Stimulated activated CD8-positive, alpha-beta memory T cell treated with anti-CD3 and anti-CD28 coated beads, Interleukin-15, amount 100 ng/mL, for 48 hours (primary cell): ENCODE data around the gene PPP2R2C.

Experiments used
- DNase-seq, 2 donors: peaks; one replicate each; pipeline ENCODE4 v3.0.0-alpha.2; 2020; ENCODE audit warnings: low read depth in 2 of 2

Gene PPP2R2C

DNA sequence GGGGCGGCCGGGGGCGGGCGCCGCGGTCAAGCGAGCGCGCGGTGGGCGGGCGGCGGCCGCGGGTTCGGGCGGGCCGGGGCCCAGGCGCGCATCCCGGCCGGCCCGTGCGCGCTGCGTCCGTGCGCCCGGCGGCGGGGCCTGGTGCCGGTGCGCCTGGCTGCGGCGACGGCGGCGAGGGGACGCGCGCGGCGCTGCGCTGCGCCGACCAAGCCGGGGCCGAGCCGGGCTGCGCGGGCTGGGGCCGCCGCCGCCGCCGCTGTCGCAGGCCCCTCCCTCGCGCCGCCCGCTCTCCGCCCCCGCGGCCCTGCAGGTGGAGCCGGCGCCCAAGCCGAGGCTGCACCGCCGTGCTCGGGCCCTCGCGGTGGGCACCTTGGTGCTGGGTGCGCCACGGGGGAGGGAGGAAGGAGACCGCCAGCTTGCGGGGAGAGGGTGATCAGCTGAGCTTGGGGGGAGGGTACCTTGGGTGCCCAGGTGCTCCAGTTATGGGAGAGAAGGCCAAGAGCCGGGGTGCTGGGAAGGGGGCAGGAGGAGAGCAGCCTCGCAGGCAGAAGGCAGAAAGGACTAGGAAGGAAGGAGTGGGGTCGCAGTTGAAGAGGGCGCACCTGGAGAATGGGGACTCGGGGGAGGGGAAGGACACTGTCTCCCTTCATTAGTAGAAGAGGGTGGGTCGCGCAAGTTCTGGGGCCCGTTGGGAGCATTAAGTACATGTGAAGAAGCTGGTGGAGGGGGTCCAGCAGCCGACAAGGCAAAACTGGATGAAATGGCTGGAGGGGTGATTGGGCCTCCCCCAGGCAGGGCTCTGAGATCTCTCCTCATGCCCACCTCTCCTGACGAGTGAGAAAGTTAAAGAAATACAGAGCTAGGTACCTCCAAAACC, at the start of gene PPP2R2C:
Gene PPP2R2C (minus strand): TSS at position 228 of the 877 bp plus-strand sequence. CDS start 385 bp downstream, outside the sequence.
- DNase-seq, result no peak

DNA sequence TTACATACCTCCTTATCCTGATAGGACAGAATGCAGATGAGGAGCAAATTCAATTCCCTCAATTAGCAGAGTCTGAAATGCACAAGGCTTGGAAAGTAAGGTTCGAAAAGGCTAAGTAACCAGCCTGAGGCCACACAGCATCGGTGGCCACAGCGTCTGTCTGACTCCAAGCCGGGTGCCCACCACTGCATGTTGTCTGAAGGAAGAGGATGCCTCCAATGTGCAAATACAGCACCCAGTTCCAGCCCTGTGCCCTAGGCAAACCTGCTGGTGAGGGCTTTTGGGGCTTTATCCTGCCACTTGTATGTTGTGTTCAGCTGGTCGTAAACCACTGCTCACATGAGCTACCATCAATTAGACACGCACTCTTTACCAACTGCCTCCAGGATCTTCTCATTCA, 48.6 kb upstream of the PPP2R2C start:
- DNase-seq, result no peak

GRCh38 chr4:6520051-6520636, 47.7 kb upstream of the PPP2R2C start:
- no peak for DNase-seq

GRCh38 chr4:6517171-6517570, 44.8 kb upstream of the PPP2R2C start:
- no peak for DNase-seq

GRCh38 chr4:6516762-6517161, 44.3 kb upstream of the PPP2R2C start:
- DNase-seq, result no peak

DNA sequence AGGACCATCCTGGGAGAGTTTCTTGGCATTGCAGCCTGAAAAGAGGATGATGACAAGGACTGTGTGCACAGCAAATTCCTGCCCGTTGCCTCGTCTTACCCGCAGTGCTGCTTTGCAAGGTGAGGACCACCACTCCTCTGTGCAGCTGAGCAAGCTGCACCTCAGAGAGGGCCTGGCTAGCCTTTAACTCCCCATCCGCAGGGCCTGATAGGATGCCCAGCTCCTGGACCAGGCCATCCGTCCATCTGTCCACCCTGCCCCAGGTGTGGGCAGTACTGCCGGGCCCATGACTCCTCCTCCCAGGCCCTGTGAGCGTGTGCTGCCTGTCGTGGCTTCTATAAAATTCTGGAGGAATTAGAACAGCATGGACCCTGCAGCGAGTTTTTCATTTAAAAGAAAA, 43.9 kb upstream of the PPP2R2C start:
- no peak for DNase-seq

GRCh38 chr4:6513678-6514077, 41.3 kb upstream of the PPP2R2C start:
- no peak for DNase-seq

GRCh38 chr4:6509587-6509986, 37.2 kb upstream of the PPP2R2C start:
- no peak for DNase-seq

DNA sequence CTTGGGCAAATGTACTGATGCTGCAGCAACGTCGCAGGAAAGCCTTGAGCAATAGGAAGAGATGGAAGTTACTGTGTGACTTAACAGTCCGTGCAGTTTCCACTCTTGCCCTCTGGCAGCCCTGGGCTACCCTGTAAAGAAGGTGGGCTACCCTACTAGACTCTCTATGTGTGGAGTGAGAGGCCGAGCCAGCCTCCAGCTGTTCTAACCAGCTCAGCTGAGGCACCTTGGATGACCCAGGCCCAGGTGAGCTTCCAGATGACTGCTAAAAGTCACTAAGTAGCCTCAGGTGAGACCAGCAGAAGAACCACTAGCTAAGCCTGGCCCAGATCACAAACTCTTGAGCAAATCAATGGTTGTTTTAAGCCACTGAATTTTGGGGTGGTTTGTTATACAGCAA, 34.9 kb upstream of the PPP2R2C start:
- no peak for DNase-seq

- no peak for DNase-seq
Observed at GRCh38 chr4:6506616-6507140, 34.3 kb upstream of the PPP2R2C start.

DNA sequence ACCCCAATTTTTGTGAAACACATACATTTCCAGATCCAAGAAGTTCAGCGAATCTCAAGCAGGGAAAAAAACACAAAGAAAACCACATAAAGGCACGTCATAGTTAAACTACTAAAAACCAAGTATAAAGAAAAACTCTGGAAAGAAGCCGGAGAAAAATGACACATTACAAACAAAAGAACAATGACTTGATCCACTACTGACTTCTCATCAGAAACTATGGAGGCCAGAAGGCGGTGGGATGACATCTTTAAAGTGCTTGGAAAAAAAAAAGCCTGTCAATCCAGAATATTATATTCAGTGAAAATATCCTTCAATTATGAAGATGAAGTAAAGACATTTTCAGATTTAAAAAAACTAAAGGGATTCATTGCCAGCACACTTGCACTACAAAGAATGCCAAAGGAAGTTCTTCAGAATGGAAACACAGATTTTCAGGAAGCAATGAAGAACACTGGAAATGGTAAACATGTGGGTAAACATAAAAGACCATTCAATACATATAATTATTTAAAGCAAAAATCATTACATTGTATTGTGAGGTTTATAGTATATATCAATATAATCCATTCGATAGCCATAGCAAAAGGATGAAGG, 32.6 kb upstream of the PPP2R2C start:
- no peak for DNase-seq

DNA sequence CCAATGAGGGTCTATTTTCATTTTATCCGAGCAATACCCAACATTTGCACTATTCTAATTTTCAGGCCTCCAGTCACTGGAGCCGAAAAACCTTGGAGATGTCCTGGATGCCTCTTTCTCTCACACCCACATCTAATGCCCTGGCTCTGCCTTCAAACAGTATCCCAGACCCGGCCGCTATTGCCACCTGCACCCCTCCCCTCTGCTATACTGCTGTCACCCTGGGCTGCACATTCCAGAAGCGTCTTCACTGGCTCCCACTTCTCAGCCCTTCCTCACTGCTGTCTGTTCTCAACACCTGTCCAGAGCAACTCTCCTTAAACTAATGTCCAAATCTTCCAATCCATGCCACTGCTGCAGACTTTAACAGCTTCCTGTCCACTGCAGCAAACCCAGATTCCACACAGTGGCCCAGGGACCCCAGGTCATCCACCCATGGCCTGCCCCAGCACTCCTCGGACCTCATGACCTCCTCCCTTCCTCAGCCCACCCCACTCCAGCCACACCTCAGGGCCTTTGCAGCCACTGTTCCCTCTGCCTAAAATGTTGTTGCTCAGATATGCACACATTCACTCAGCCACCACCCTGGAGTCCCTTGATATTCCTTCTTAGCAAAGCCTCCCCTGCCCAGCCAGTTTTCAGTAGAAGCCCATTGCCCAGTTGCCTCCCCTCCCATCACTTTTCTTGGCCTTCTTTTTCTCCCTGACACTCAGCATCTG, 30.5 kb upstream of the PPP2R2C start:
- DNase-seq, result no peak

DNA sequence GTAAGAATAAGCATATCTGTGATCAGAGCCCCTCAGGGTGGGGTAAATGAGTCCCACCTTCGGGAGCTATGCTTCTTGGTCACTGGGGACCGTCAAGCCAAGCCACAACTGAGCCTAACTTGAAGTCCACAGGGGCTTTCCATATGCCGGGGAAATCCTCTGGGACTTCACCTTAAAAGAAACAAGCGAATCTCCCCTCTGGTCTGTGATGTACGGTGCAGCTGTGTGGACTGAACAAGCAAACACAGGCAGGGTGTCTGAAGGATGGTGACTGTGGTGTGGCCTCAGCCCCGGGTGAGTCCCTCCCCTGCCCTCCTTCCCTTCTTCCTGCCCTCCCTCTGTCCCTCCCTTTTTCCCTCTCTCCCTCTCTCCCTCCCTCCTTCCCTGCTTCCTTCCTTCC, 29.7 kb upstream of the PPP2R2C start:
- DNase-seq, result no peak

GRCh38 chr4:6501171-6501570, 28.8 kb upstream of the PPP2R2C start:
- no peak for DNase-seq

DNA sequence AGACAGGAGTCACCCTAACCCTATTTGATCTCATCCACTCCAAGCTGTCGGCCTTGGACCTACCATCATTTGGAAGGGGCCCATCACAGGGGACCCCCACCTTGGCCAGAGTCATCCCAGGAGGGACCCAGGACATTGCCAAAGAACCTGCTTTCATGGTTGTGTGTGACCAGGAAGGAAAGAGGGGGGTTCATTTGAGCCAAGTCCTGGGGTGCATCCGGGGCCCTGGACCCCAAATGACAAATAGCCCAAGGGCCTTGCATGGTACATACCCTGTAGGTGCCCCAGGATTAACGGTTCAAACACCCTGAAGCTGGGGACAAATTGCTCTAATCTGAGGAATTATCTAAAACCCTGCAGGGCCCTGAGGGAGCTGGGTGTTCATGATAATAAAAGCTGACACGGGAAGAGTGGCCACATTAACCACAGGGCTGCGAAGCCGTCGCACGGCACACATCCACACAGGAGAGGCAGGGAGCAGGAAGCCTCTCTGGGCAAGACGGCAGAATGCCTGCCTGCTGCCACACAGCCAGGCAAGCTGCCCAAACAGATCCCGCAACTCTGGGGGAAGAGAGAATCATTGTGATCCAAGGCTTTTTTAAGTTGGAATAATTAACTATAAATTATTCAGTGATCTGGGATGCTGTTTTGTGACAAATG, 28.2 kb upstream of the PPP2R2C start:
- no peak for DNase-seq

GRCh38 chr4:6499238-6499600, 26.8 kb upstream of the PPP2R2C start:
- no peak for DNase-seq

GRCh38 chr4:6498511-6499237, 26.3 kb upstream of the PPP2R2C start:
- no peak for DNase-seq

- no peak for DNase-seq
Observed at GRCh38 chr4:6497796-6498195, 25.4 kb upstream of the PPP2R2C start.

- DNase-seq, result no peak
Observed at GRCh38 chr4:6495736-6496135, 23.3 kb upstream of the PPP2R2C start.

DNA sequence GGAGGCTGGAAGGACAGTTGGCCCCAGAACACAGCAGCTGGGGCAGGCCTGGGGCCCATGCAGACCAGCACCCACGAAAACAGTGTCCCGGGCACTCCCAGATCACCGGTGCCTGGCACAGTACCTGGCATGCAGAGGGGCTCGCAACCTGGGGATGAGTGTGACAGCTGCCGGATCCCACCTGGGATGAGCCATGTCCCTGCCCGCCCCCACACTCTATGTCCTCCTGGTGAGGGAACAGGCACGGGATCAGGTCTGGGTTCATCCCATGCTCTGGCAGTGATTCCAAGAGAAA, 22.8 kb upstream of the PPP2R2C start:
- DNase-seq, result no peak
